H9 (cell line): ENCODE data around the gene LDHAL6B. TPM values are rescaled to one million over a fixed set of nuclear protein-coding genes. Genes with fewer than 3 reads are reported as not detected.

ENCODE experiments used
- DNase-seq: peaks from one replicate; pipeline ENCODE4 v3.0.0-alpha.2; 2017
- H2AFZ ChIP-seq: one replicate; pipeline ENCODE4 v1.6.1; 2013; ENCODE audit warnings: mild to moderate bottlenecking, low read length, control low read depth, moderate library complexity
- H2AK5ac ChIP-seq: 2 replicates; pipeline ENCODE4 v1.6.1; 2013; ENCODE audit warnings: low read length, control low read depth, mixed read lengths; ENCODE audit not compliant: insufficient read length
- H2BK120ac ChIP-seq: one replicate; pipeline ENCODE4 v1.6.1; 2013; ENCODE audit warnings: low read depth, mild to moderate bottlenecking, low read length, control low read depth, inconsistent platforms; ENCODE audit not compliant: poor library complexity, severe bottlenecking
- H2BK12ac ChIP-seq: 2 replicates; pipeline ENCODE4 v1.6.1; 2013; ENCODE audit warnings: low read length, control low read depth, mixed read lengths, low read depth; ENCODE audit not compliant: insufficient read length
- H2BK15ac ChIP-seq: 2 replicates; pipeline ENCODE4 v1.6.1; 2013; ENCODE audit warnings: low read depth, low read length, control low read depth
- H2BK20ac ChIP-seq: one replicate; pipeline ENCODE4 v1.6.1; 2013; ENCODE audit warnings: low read depth, mild to moderate bottlenecking, low read length, control low read depth, inconsistent platforms; ENCODE audit not compliant: poor library complexity, severe bottlenecking
- H2BK5ac ChIP-seq: 2 replicates; pipeline ENCODE4 v1.6.1; 2013; ENCODE audit warnings: low read length, control low read depth, mixed read lengths; ENCODE audit not compliant: insufficient read length
- H3K14ac ChIP-seq: 2 replicates; pipeline ENCODE4 v1.6.1; 2013; ENCODE audit warnings: low read length, control low read depth; ENCODE audit not compliant: insufficient read depth
- H3K18ac ChIP-seq: 2 replicates; pipeline ENCODE4 v1.6.1; 2013; ENCODE audit warnings: low read depth, mild to moderate bottlenecking, mixed read lengths, low read length, control low read depth; ENCODE audit not compliant: insufficient read length
- H3K23ac ChIP-seq: 2 replicates; pipeline ENCODE4 v1.6.1; 2013; ENCODE audit warnings: low read length, control low read depth, mixed read lengths, low read depth; ENCODE audit not compliant: insufficient read length
- H3K23me2 ChIP-seq: 2 replicates; pipeline ENCODE4 v1.6.1; 2013; ENCODE audit warnings: low read depth, mild to moderate bottlenecking, mixed read lengths, low read length, control low read depth; ENCODE audit not compliant: insufficient read length, poor library complexity, severe bottlenecking
- H3K27ac ChIP-seq: 2 replicates; pipeline ENCODE4 v1.5.1; 2013; ENCODE audit warnings: low read length, control low read depth, mixed read lengths, low read depth; ENCODE audit not compliant: insufficient read length
- H3K27me3 ChIP-seq: 2 replicates; pipeline ENCODE4 v1.6.1; 2013; ENCODE audit warnings: low read length, control low read depth, inconsistent platforms; ENCODE audit not compliant: insufficient read depth
- H3K4ac ChIP-seq: 2 replicates; pipeline ENCODE4 v1.6.1; 2013; ENCODE audit warnings: low read depth, mild to moderate bottlenecking, control low read depth, inconsistent platforms, low read length, moderate library complexity
- H3K4me1 ChIP-seq: 2 replicates; pipeline ENCODE4 v1.6.1; 2013; ENCODE audit warnings: low read length, control low read depth, inconsistent platforms; ENCODE audit not compliant: insufficient read depth
- H3K4me2 ChIP-seq: 2 replicates; pipeline ENCODE4 v1.6.1; 2013; ENCODE audit warnings: low read length, control low read depth, mixed read lengths; ENCODE audit not compliant: insufficient read length, insufficient read depth
- H3K56ac ChIP-seq: 2 replicates; pipeline ENCODE4 v1.6.1; 2013; ENCODE audit warnings: low read depth, mild to moderate bottlenecking, mixed read lengths, low read length, control low read depth; ENCODE audit not compliant: insufficient read length
- H3K79me1 ChIP-seq: 2 replicates; pipeline ENCODE4 v1.6.1; 2013; ENCODE audit warnings: low read depth, mild to moderate bottlenecking, moderate library complexity, low read length, control low read depth, inconsistent platforms; ENCODE audit not compliant: insufficient read depth, poor library complexity, severe bottlenecking
- H3K79me2 ChIP-seq: 2 replicates; pipeline ENCODE4 v1.6.1; 2013; ENCODE audit warnings: low read length, control low read depth, inconsistent platforms; ENCODE audit not compliant: insufficient read depth
- H3K9ac ChIP-seq: 2 replicates; pipeline ENCODE4 v1.6.1; 2013; ENCODE audit warnings: low read length, control low read depth, mixed read lengths; ENCODE audit not compliant: insufficient read length; ENCODE audit errors: extremely low read depth
- H3K9me3 ChIP-seq: one replicate; pipeline ENCODE4 v1.6.1; 2013; ENCODE audit warnings: low read depth, low read length, inconsistent platforms; ENCODE audit not compliant: control insufficient read depth
- H3T11ph ChIP-seq: one replicate; pipeline ENCODE4 v1.6.1; 2013; ENCODE audit warnings: mild to moderate bottlenecking, low read length, control low read depth, inconsistent platforms
- H4K20me1 ChIP-seq: one replicate; pipeline ENCODE4 v1.6.1; 2013; ENCODE audit not compliant: control insufficient read depth, insufficient read length, insufficient read depth
- H4K5ac ChIP-seq: 2 replicates; pipeline ENCODE4 v1.6.1; 2013; ENCODE audit warnings: low read depth, mild to moderate bottlenecking, mixed read lengths, low read length, control low read depth; ENCODE audit not compliant: insufficient read length
- H4K8ac ChIP-seq: replicated peaks from 2 replicates; pipeline ENCODE4 v1.6.1; 2013; ENCODE audit warnings: low read length, control low read depth, mixed read lengths, low read depth; ENCODE audit not compliant: insufficient read length
- H4K91ac ChIP-seq: 2 replicates; pipeline ENCODE4 v1.6.1; 2013; ENCODE audit warnings: low read depth, mild to moderate bottlenecking, moderate library complexity, mixed read lengths, low read length, control low read depth; ENCODE audit not compliant: insufficient read length
- H3K27ac Mint-ChIP-seq, 3 experiments: 2 replicates in 2 of 3; 3 replicates in 1 of 3; pipeline ENCODE4 v1.8.0; 2020 to 2021; ENCODE audit warnings: mixed read lengths in 3 of 3, mild to moderate bottlenecking in 1 of 3, moderate library complexity in 1 of 3
- H3K27me3 Mint-ChIP-seq: 2 replicates; pipeline ENCODE4 v1.8.0; 2021; ENCODE audit warnings: low read depth, mild to moderate bottlenecking, moderate library complexity, mixed read lengths
- H3K36me3 Mint-ChIP-seq, 3 experiments: 2 replicates in 2 of 3; 3 replicates in 1 of 3; pipeline ENCODE4 v1.8.0; 2020 to 2021; ENCODE audit warnings: low read depth in 3 of 3, mixed read lengths in 3 of 3; ENCODE audit not compliant: insufficient read depth in 1 of 3
- H3K4me1 Mint-ChIP-seq, 2 experiments: 2 replicates each; pipeline ENCODE4 v1.8.0; 2020; ENCODE audit warnings: mixed read lengths in 2 of 2
- H3K4me3 Mint-ChIP-seq, 2 experiments: 2 replicates in 1 of 2; 3 replicates in 1 of 2; pipeline ENCODE4 v1.8.0; 2020 to 2021; ENCODE audit warnings: mild to moderate bottlenecking in 2 of 2, mixed read lengths in 2 of 2, moderate library complexity in 1 of 2
- H3K9me3 Mint-ChIP-seq, 2 experiments: 2 replicates in 1 of 2; 3 replicates in 1 of 2; pipeline ENCODE4 v1.8.0; 2020; ENCODE audit warnings: mild to moderate bottlenecking in 2 of 2, mixed read lengths in 2 of 2, moderate library complexity in 1 of 2
- WGBS: extraction: QIAGEN DNeasy Blood & Tissue Kit; methylation state at CpG from one replicate; pipeline ENCODE4 v1.1.7; 2013; ENCODE audit warnings: missing lambda C conversion rate, low lambda C conversion rate, mixed read lengths; ENCODE audit not compliant: insufficient read length; ENCODE audit errors: extremely low coverage; 5-methylcytosine and 5-hydroxymethylcytosine counted together
- total RNA-seq: library from RNA; stranded (reverse); gene quantifications from 2 replicates; pipeline ENCODE4 v1.2.1, GENCODE V29; 2021
- TF ChIP-seq, protein P1 (sequence below): fragments of 200-600 bp; sonication (generic); conservative IDR thresholded peaks from 3 replicates; pipeline ENCODE4 v1.8.0; 2021; ENCODE audit warnings: antibody characterized with exemption, mild to moderate bottlenecking

LDHAL6B gene
- total RNA-seq, 1 experiment from 2014 or later, result not detected

DNA sequence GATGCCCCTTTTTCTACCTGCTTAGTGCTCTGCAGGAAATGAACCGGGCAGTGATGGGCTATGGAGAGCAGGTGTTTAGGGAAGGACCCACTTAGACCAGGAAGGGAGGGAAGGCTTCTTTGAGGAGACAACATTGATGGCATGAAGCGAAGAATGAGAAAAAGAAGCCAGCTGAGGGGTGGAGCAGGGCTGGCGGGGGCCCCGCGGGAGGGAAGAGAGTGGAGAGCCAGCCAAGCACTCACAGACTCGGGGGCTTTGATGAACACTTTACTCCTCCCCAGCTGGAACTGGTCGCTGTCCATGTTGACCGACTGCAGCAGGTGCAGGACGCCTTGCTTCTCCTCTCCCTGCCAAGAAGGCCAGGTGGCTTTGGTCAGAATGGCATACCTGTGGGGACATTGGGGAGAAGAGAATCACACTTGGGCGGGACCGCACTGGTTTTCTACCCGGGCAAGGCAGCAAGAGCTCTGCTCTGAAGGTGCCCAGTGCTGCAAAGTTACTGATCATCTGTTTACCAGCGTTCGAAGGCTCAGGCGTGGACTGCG is 28.4 kb upstream of the LDHAL6B start:
- Histone ChIP-seq H2BK20ac (no peak overlapping the region), H2BK120ac (no peak overlapping the region), H4K91ac (no peak overlapping the region), H4K20me1 (no peaks in the 10 kb centered on the region), H3K18ac (no peak overlapping the region), H2AK5ac (no peak overlapping the region), H3K4me2 (no peak overlapping the region), H2BK12ac (no peak overlapping the region), H3K9ac (no peak overlapping the region), H3K4me1 (0 out of 2 replicates have a peak, but pooled peaks cover 2% of the 10 kb centered on the region), H3K27me3 (no peaks in the 10 kb centered on the region), H3K23me2 (no peaks in the 10 kb centered on the region), H3K79me2 (no peaks in the 10 kb centered on the region), H4K5ac (no peak overlapping the region), H3K27ac (no peak overlapping the region), H2BK15ac (no peak overlapping the region), H3K56ac (no peak overlapping the region), H3K4ac (no peak overlapping the region), H2AFZ (no peak overlapping the region), H3K23ac (no peak overlapping the region), H4K8ac (no peak overlapping the region), H3K9me3 (peaks cover 5% of the 10 kb centered on the region), H3T11ph (no peak overlapping the region), H3K79me1 (no peaks in the 10 kb centered on the region), H2BK5ac (no peak overlapping the region), H3K14ac (no peak overlapping the region)
- no peak for DNase-seq
- TF ChIP-seq, protein P1, sequence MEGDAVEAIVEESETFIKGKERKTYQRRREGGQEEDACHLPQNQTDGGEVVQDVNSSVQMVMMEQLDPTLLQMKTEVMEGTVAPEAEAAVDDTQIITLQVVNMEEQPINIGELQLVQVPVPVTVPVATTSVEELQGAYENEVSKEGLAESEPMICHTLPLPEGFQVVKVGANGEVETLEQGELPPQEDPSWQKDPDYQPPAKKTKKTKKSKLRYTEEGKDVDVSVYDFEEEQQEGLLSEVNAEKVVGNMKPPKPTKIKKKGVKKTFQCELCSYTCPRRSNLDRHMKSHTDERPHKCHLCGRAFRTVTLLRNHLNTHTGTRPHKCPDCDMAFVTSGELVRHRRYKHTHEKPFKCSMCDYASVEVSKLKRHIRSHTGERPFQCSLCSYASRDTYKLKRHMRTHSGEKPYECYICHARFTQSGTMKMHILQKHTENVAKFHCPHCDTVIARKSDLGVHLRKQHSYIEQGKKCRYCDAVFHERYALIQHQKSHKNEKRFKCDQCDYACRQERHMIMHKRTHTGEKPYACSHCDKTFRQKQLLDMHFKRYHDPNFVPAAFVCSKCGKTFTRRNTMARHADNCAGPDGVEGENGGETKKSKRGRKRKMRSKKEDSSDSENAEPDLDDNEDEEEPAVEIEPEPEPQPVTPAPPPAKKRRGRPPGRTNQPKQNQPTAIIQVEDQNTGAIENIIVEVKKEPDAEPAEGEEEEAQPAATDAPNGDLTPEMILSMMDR, result no peak
- H3K4me1 Mint-ChIP-seq, result peaks cover 2 to 9% of the 10 kb centered on the region in 2 experiments; a peak in 3 of 4 replicates
- peaks cover under 1 to 3% of the 10 kb centered on the region in 2 experiments; a peak in 2 of 5 replicates for H3K9me3 Mint-ChIP-seq
- H3K4me3 Mint-ChIP-seq, result no peak overlapping the region
- no CpG with 5 or more reads among the region's 16 CpGs for WGBS
- peaks cover 16 to 72% (median 50%) of the 10 kb centered on the region in 3 experiments; a peak in 6 of 7 replicates for H3K36me3 Mint-ChIP-seq
- H3K27ac Mint-ChIP-seq, result peak overlapping the region in 1 of 3 experiments; percentile 23; a peak in 2 of 7 replicates
- H3K27me3 Mint-ChIP-seq, result no peaks in the 10 kb centered on the region
